ENCODE measurements around the gene PRDM16.

The PRDM16 gene

GRCh38 chr1:3327936-3328590, 259.1 kb downstream of the PRDM16 start:
- no peak overlapping the region for H3K9ac ChIP-seq (ENCODE audit: low read depth, low read length, poor library complexity)
- no peak overlapping the region for H2AFZ ChIP-seq (ENCODE audit: low read length)
- H2BK120ac ChIP-seq (ENCODE audit: low read depth, low read length): no peak overlapping the region
- H3K27ac ChIP-seq (replicated peaks; ENCODE audit: low read length): no peak overlapping the region
- no peak overlapping the region for H2BK5ac ChIP-seq (ENCODE audit: low read length)
- WGBS, 2 donors (ENCODE audit: extremely low coverage in 2 of 2, insufficient read length in 2 of 2, insufficient replicate concordance in 1 of 2): no CpG with 5 or more reads among the region's 15 CpGs
- peak overlapping the region; percentile 59 for H2AK5ac ChIP-seq (ENCODE audit: low read depth, low read length)
- H3K4me3 ChIP-seq (ENCODE audit: low read length in 2 of 2): no peak overlapping the region
- no peaks in the 10 kb centered on the region for H3K9me3 ChIP-seq (replicated peaks in 1 of 2; ENCODE audit: control insufficient read depth in 2 of 2, insufficient read depth in 1 of 2, low read depth in 1 of 2, low read length in 2 of 2)
- H2BK12ac ChIP-seq (ENCODE audit: low read length): no peak overlapping the region
- DNase-seq (ENCODE audit: low spot score): no peak
- no peak overlapping the region for H3K4me2 ChIP-seq (ENCODE audit: insufficient read depth, low read length, poor library complexity, severe bottlenecking)
- peak overlapping the region; percentile 66 for H3K18ac ChIP-seq (ENCODE audit: low read length)
- no peaks in the 10 kb centered on the region for H3K79me1 ChIP-seq (ENCODE audit: low read depth, low read length)
- H3K36me3 ChIP-seq (replicated peaks in 1 of 2; ENCODE audit: control insufficient read depth in 2 of 2, insufficient read depth in 2 of 2, low read length in 2 of 2): no peaks in the 10 kb centered on the region
- no peak overlapping the region for H3K4ac ChIP-seq (ENCODE audit: low read length)
- H3K4me1 ChIP-seq (ENCODE audit: control insufficient read depth in 2 of 2, insufficient read depth in 1 of 2, low read depth in 1 of 2, low read length in 2 of 2): peaks cover 0 to 26% of the 10 kb centered on the region in 2 donors
- H4K8ac ChIP-seq (ENCODE audit: low read depth, low read length): no peak overlapping the region
- H3K23ac ChIP-seq (ENCODE audit: low read depth, low read length, poor library complexity): peak overlapping the region; percentile 44
- peaks cover 0 to 30% (median 0%) of the 10 kb centered on the region in 3 experiments for H3K27me3 ChIP-seq (ENCODE audit: control insufficient read depth in 3 of 3, insufficient read depth in 3 of 3, low read depth in 1 of 3, low read length in 3 of 3)
- peak overlapping the region; percentile 31 for H3K14ac ChIP-seq (ENCODE audit: low read length)
- H4K91ac ChIP-seq (ENCODE audit: low read depth, low read length, poor library complexity): no peak overlapping the region
- H2BK15ac ChIP-seq (ENCODE audit: low read length): no peak overlapping the region

DNA sequence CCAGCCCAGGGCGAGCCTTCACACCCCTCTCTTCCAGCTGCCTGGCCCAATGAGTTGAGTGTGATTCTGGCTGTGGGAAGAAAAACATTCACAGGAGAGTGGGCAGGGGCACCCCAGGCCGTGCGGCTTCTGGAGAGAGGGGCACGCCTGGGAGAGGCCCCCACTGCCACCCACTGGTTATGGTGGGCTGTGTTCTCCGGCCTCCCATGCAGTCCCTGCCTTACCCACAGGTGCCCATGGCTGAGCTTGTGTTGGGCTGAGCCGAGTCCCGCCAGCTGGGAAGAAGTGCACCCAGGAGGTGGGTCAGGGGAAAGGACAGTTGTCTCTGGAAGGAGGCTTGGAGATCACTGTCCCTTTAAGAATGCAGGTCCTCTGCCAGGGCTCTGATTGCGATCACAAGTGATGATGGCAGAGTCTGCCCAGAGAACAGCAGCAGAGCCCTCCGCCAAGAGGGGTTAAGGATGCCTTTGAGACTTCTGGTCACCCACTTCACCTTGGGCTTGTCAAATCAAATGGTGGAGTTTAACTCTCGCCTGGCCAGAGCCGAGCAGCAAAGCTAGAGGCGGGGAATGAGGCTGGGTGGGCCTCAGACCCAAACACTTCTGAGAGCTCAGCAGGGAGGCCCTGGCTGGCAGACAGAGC, 260.8 kb downstream of the PRDM16 start:
- H3K9me3 ChIP-seq (replicated peaks in 1 of 2; ENCODE audit: control insufficient read depth in 2 of 2, insufficient read depth in 1 of 2, low read depth in 1 of 2, low read length in 2 of 2): no peaks in the 10 kb centered on the region
- no peak overlapping the region for H3K4me2 ChIP-seq (ENCODE audit: insufficient read depth, low read length, poor library complexity, severe bottlenecking)
- peak overlapping the region; percentile 4 for H3K4ac ChIP-seq (ENCODE audit: low read length)
- no peak for DNase-seq (ENCODE audit: low spot score)
- H2BK12ac ChIP-seq (ENCODE audit: low read length): no peak overlapping the region
- peak overlapping the region; percentile 65 for H2AK5ac ChIP-seq (ENCODE audit: low read depth, low read length)
- H4K91ac ChIP-seq (ENCODE audit: low read depth, low read length, poor library complexity): no peak overlapping the region
- no peak overlapping the region for H2BK15ac ChIP-seq (ENCODE audit: low read length)
- H3K79me1 ChIP-seq (ENCODE audit: low read depth, low read length): no peaks in the 10 kb centered on the region
- no CpG with 5 or more reads among the region's 12 CpGs for WGBS, 2 donors (ENCODE audit: extremely low coverage in 2 of 2, insufficient read length in 2 of 2, insufficient replicate concordance in 1 of 2)
- no peak overlapping the region for H3K23ac ChIP-seq (ENCODE audit: low read depth, low read length, poor library complexity)
- no peak overlapping the region for H2BK5ac ChIP-seq (ENCODE audit: low read length)
- no peaks in the 10 kb centered on the region for H3K36me3 ChIP-seq (replicated peaks in 1 of 2; ENCODE audit: control insufficient read depth in 2 of 2, insufficient read depth in 2 of 2, low read length in 2 of 2)
- H3K27ac ChIP-seq (replicated peaks; ENCODE audit: low read length): no peak overlapping the region
- H3K27me3 ChIP-seq (ENCODE audit: control insufficient read depth in 3 of 3, insufficient read depth in 3 of 3, low read depth in 1 of 3, low read length in 3 of 3): peaks cover 0 to 19% (median 0%) of the 10 kb centered on the region in 3 experiments
- H3K9ac ChIP-seq (ENCODE audit: low read depth, low read length, poor library complexity): no peak overlapping the region
- H3K18ac ChIP-seq (ENCODE audit: low read length): peak overlapping the region; percentile 84
- H3K4me3 ChIP-seq (ENCODE audit: low read length in 2 of 2): no peak overlapping the region
- no peak overlapping the region for H2AFZ ChIP-seq (ENCODE audit: low read length)
- H3K14ac ChIP-seq (ENCODE audit: low read length): peak overlapping the region; percentile 78
- H4K8ac ChIP-seq (ENCODE audit: low read depth, low read length): no peak overlapping the region
- no peak overlapping the region for H2BK120ac ChIP-seq (ENCODE audit: low read depth, low read length)
- H3K4me1 ChIP-seq (ENCODE audit: control insufficient read depth in 2 of 2, insufficient read depth in 1 of 2, low read depth in 1 of 2, low read length in 2 of 2): peaks cover 0 to 15% of the 10 kb centered on the region in 2 donors

DNA sequence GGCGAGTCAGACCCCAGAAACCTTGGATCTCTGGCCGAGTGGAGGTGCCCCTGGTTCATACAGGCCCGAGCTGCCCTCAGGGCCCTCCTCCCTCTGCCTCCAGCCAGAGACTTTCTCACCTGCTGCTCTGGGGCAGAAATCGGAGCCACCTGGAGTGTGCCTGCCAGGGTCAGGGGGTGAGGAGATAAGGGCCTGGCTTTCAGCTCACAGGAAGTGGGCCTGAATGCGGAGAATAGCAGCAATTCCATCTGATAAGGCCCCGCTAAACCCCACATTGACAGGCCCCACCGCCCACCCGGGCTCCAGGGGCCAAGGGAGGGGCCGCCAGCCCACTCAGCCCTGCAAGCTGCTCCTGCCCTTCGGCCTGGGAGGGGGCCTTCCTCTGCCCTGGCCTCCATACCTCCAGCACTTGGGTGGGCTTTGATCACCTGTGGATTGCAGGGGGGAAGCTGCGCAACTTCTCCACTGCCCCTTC, 261.8 kb downstream of the PRDM16 start:
- no CpG with 5 or more reads among the region's 11 CpGs for WGBS, 2 donors (ENCODE audit: extremely low coverage in 2 of 2, insufficient read length in 2 of 2, insufficient replicate concordance in 1 of 2)
- no peak overlapping the region for H3K4me2 ChIP-seq (ENCODE audit: insufficient read depth, low read length, poor library complexity, severe bottlenecking)
- H3K4ac ChIP-seq (ENCODE audit: low read length): no peak overlapping the region
- peak overlapping the region; percentile 71 for H2AK5ac ChIP-seq (ENCODE audit: low read depth, low read length)
- H2AFZ ChIP-seq (ENCODE audit: low read length): no peak overlapping the region
- H3K4me3 ChIP-seq (ENCODE audit: low read length in 2 of 2): no peak overlapping the region
- no peak overlapping the region for H3K27ac ChIP-seq (replicated peaks; ENCODE audit: low read length)
- no peak overlapping the region for H3K14ac ChIP-seq (ENCODE audit: low read length)
- no peak overlapping the region for H2BK5ac ChIP-seq (ENCODE audit: low read length)
- no peak overlapping the region for H3K9ac ChIP-seq (ENCODE audit: low read depth, low read length, poor library complexity)
- DNase-seq (ENCODE audit: low spot score): no peak
- H3K9me3 ChIP-seq (replicated peaks in 1 of 2; ENCODE audit: control insufficient read depth in 2 of 2, insufficient read depth in 1 of 2, low read depth in 1 of 2, low read length in 2 of 2): no peaks in the 10 kb centered on the region
- H3K36me3 ChIP-seq (replicated peaks in 1 of 2; ENCODE audit: control insufficient read depth in 2 of 2, insufficient read depth in 2 of 2, low read length in 2 of 2): no peaks in the 10 kb centered on the region
- peak overlapping the region; percentile 62 for H3K18ac ChIP-seq (ENCODE audit: low read length)
- H3K23ac ChIP-seq (ENCODE audit: low read depth, low read length, poor library complexity): no peak overlapping the region
- peaks cover 0 to 13% of the 10 kb centered on the region in 2 donors for H3K4me1 ChIP-seq (ENCODE audit: control insufficient read depth in 2 of 2, insufficient read depth in 1 of 2, low read depth in 1 of 2, low read length in 2 of 2)
- H2BK120ac ChIP-seq (ENCODE audit: low read depth, low read length): no peak overlapping the region
- H2BK12ac ChIP-seq (ENCODE audit: low read length): no peak overlapping the region
- peaks cover 0 to 19% (median 0%) of the 10 kb centered on the region in 3 experiments for H3K27me3 ChIP-seq (ENCODE audit: control insufficient read depth in 3 of 3, insufficient read depth in 3 of 3, low read depth in 1 of 3, low read length in 3 of 3)
- no peak overlapping the region for H4K91ac ChIP-seq (ENCODE audit: low read depth, low read length, poor library complexity)
- no peaks in the 10 kb centered on the region for H3K79me1 ChIP-seq (ENCODE audit: low read depth, low read length)
- H2BK15ac ChIP-seq (ENCODE audit: low read length): no peak overlapping the region
- H4K8ac ChIP-seq (ENCODE audit: low read depth, low read length): no peak overlapping the region

GRCh38 chr1:3331564-3331963, 262.6 kb downstream of the PRDM16 start:
- H3K27me3 ChIP-seq (ENCODE audit: control insufficient read depth in 3 of 3, insufficient read depth in 3 of 3, low read depth in 1 of 3, low read length in 3 of 3): peaks cover 0 to 16% (median 0%) of the 10 kb centered on the region in 3 experiments
- H2BK120ac ChIP-seq (ENCODE audit: low read depth, low read length): no peak overlapping the region
- no peak overlapping the region for H3K9ac ChIP-seq (ENCODE audit: low read depth, low read length, poor library complexity)
- no peak overlapping the region for H2AFZ ChIP-seq (ENCODE audit: low read length)
- no peak overlapping the region for H3K14ac ChIP-seq (ENCODE audit: low read length)
- no peak overlapping the region for H3K4me2 ChIP-seq (ENCODE audit: insufficient read depth, low read length, poor library complexity, severe bottlenecking)
- H4K91ac ChIP-seq (ENCODE audit: low read depth, low read length, poor library complexity): no peak overlapping the region
- peaks cover 0 to 4% of the 10 kb centered on the region in 2 donors for H3K36me3 ChIP-seq (replicated peaks in 1 of 2; ENCODE audit: control insufficient read depth in 2 of 2, insufficient read depth in 2 of 2, low read length in 2 of 2)
- no peak overlapping the region for H3K27ac ChIP-seq (replicated peaks; ENCODE audit: low read length)
- H3K4me3 ChIP-seq (ENCODE audit: low read length in 2 of 2): no peak overlapping the region
- WGBS, 2 donors (ENCODE audit: extremely low coverage in 2 of 2, insufficient read length in 2 of 2, insufficient replicate concordance in 1 of 2): no CpG with 5 or more reads among the region's 14 CpGs
- H3K23ac ChIP-seq (ENCODE audit: low read depth, low read length, poor library complexity): peak overlapping the region; percentile 20
- peaks cover 0 to 13% of the 10 kb centered on the region in 2 donors for H3K4me1 ChIP-seq (ENCODE audit: control insufficient read depth in 2 of 2, insufficient read depth in 1 of 2, low read depth in 1 of 2, low read length in 2 of 2)
- H2AK5ac ChIP-seq (ENCODE audit: low read depth, low read length): peak overlapping the region; percentile 82
- H3K79me1 ChIP-seq (ENCODE audit: low read depth, low read length): no peaks in the 10 kb centered on the region
- H3K18ac ChIP-seq (ENCODE audit: low read length): peak overlapping the region; percentile 79
- peaks cover 2 to 6% of the 10 kb centered on the region in 2 donors for H3K9me3 ChIP-seq (replicated peaks in 1 of 2; ENCODE audit: control insufficient read depth in 2 of 2, insufficient read depth in 1 of 2, low read depth in 1 of 2, low read length in 2 of 2)
- no peak overlapping the region for H2BK5ac ChIP-seq (ENCODE audit: low read length)
- H4K8ac ChIP-seq (ENCODE audit: low read depth, low read length): no peak overlapping the region
- DNase-seq (ENCODE audit: low spot score): no peak
- no peak overlapping the region for H2BK15ac ChIP-seq (ENCODE audit: low read length)
- no peak overlapping the region for H2BK12ac ChIP-seq (ENCODE audit: low read length)
- no peak overlapping the region for H3K4ac ChIP-seq (ENCODE audit: low read length)

All from neuronal stem cell (in vitro differentiated cells).